Measurements from ENCODE around the gene ZNF862. TPM values are rescaled to one million over a fixed set of nuclear protein-coding genes. Genes with fewer than 3 reads are reported as not detected.

The ZNF862 gene
- total and polyA plus RNA-seq, 2 donors (not counting 3 experiments of a cell fraction or from before 2014, with no cell fraction given): 10.8 to 14.7 TPM

DNA sequence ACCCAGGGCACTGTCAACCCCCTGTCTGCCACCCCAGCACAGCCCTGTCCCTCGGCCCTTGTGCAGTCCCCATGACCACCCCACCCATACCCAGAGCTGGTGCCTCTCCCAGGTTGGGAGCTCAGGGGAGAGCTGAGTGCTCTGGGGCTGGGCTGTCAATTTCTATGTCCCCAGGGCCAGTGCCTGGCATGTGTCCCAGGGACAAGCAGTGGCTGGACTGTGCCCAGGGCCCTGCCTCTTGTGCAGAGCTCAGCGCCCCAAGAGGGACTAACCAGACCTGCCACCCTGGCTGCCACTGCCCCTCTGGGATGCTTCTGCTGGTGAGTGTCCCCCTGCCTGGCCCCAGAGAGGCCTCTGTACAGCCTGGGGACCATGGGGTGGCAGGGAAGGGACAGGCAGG is 29.0 kb upstream of the ZNF862 start:
- no peaks in the 10 kb centered on the region for H3K9me1 ChIP-seq (replicated peaks; ENCODE audit: control insufficient read depth, extremely low read depth, insufficient read depth, low read length)
- no peaks in the 10 kb centered on the region for H3K36me3 ChIP-seq (ENCODE audit: control insufficient read depth in 2 of 2, extremely low read depth in 1 of 2, insufficient read depth in 2 of 2, low read length in 2 of 2)
- no peak overlapping the region for H2AFZ ChIP-seq (ENCODE audit: low read depth, low read length)
- H3K9ac ChIP-seq (replicated peaks; ENCODE audit: extremely low read depth, insufficient read depth, low read length): no peak overlapping the region
- no peaks in the 10 kb centered on the region for H4K20me1 ChIP-seq (replicated peaks; ENCODE audit: control insufficient read depth, extremely low read depth, insufficient read depth, low read length)
- dilution Hi-C loops (cut with MboI; ENCODE audit: extremely low pct_ligation_motif_present, low sequenced_read_pairs): no loop called here
- H3K79me2 ChIP-seq (ENCODE audit: control insufficient read depth, insufficient read depth, low read length): no peaks in the 10 kb centered on the region
- no peak for DNase-seq (ENCODE audit: low read depth, low spot score)
- no peak overlapping the region for H3K27ac ChIP-seq (ENCODE audit: insufficient read depth, low read depth, low read length)
- ChIA-PET POLR2A (no interaction called here), CTCF (interaction anchor here (0.9 kb wide), 1 partner anchor 75 kb away, joined by 3 read pairs; no protein-coding TSS in a partner anchor)
- FAIRE-seq: no peak
- no peaks in the 10 kb centered on the region for H3K9me3 ChIP-seq (replicated peaks; ENCODE audit: control insufficient read depth, insufficient read depth, low read length)
- TF ChIP-seq MYC (IDR thresholded peaks at IDR 0.05; ENCODE audit: low read depth, low read length) (no peak), GATA2 (IDR thresholded peaks at IDR 0.05; ENCODE audit: insufficient read depth, insufficient read length, low read depth, low read length) (no peak), JUN (IDR thresholded peaks at IDR 0.05; ENCODE audit: borderline replicate concordance, insufficient read depth, insufficient read length, low read depth) (no peak), EZH2 (IDR thresholded peaks at IDR 0.05; ENCODE audit: borderline replicate concordance, low read depth, low read length, severe bottlenecking) (no peak), POLR2AphosphoS5 (IDR thresholded peaks at IDR 0.05; ENCODE audit: insufficient read depth, low read depth, low read length) (no peak), CTCF (IDR thresholded peaks at IDR 0.05; ENCODE audit: extremely low read depth in 1 of 2, insufficient read depth in 1 of 2, low read depth in 1 of 2, low read length in 2 of 2) (no peak)
- no TSS peak for BruUV-seq (replicated peaks)
- no peaks in the 10 kb centered on the region for H3K4me1 ChIP-seq (ENCODE audit: control insufficient read depth, extremely low read depth, insufficient read depth, low read length)
- intact Hi-C loops (cut with micrococcal nuclease): loop anchor here (5.0 kb wide), 1 partner anchor 468 kb away; no protein-coding TSS in a partner anchor
- no peak overlapping the region for H3K4me3 ChIP-seq (replicated peaks in 1 of 3; ENCODE audit: insufficient read depth in 1 of 3, low read depth in 1 of 3, low read length in 3 of 3)
- no peaks in the 10 kb centered on the region for H3K27me3 ChIP-seq (ENCODE audit: control insufficient read depth in 2 of 2, insufficient read depth in 2 of 2, low read length in 2 of 2)
- no peak overlapping the region for H3K4me2 ChIP-seq (ENCODE audit: insufficient read depth, low read length)

DNA sequence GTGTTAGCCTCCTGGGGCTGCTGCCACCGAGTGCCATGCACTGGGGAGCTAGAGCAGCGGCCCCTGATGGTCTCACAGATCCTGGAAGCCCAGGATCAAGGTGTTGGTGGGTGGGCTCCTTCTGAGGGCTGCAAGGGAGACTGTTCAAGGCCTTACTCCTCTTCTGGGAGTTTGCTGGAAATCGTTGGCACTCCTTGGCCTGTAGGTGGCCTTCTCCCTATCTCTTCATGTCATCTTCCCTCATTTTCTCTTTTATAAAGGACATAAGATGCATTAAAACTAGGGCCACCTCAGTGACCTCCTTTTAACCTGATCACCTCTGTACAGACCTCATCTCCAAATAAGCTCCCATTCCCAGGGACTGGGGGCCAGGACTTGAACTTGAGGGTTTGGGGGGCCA is 27.0 kb upstream of the ZNF862 start:
- TF ChIP-seq MAX (IDR thresholded peaks at IDR 0.05; ENCODE audit: insufficient read depth, insufficient read length) (no peak), FOS (IDR thresholded peaks at IDR 0.05; ENCODE audit: borderline replicate concordance, insufficient read depth, low read length) (no peak), EZH2 (IDR thresholded peaks at IDR 0.05; ENCODE audit: borderline replicate concordance, low read depth, low read length, severe bottlenecking) (no peak)
- no TSS peak for BruUV-seq (replicated peaks)
- Histone ChIP-seq H3K27ac (ENCODE audit: insufficient read depth, low read depth, low read length) (no peak overlapping the region), H3K79me2 (ENCODE audit: control insufficient read depth, insufficient read depth, low read length) (no peaks in the 10 kb centered on the region), H3K9me3 (replicated peaks; ENCODE audit: control insufficient read depth, insufficient read depth, low read length) (no peaks in the 10 kb centered on the region), H3K9ac (replicated peaks; ENCODE audit: extremely low read depth, insufficient read depth, low read length) (no peak overlapping the region), H3K9me1 (replicated peaks; ENCODE audit: control insufficient read depth, extremely low read depth, insufficient read depth, low read length) (no peaks in the 10 kb centered on the region), H3K4me2 (ENCODE audit: insufficient read depth, low read length) (no peak overlapping the region), H2AFZ (ENCODE audit: low read depth, low read length) (no peak overlapping the region), H3K27me3 (ENCODE audit: control insufficient read depth in 2 of 2, insufficient read depth in 2 of 2, low read length in 2 of 2) (no peaks in the 10 kb centered on the region), H4K20me1 (replicated peaks; ENCODE audit: control insufficient read depth, extremely low read depth, insufficient read depth, low read length) (no peaks in the 10 kb centered on the region), H3K4me3 (replicated peaks in 1 of 3; ENCODE audit: insufficient read depth in 1 of 3, low read depth in 1 of 3, low read length in 3 of 3) (no peak overlapping the region), H3K4me1 (ENCODE audit: control insufficient read depth, extremely low read depth, insufficient read depth, low read length) (no peaks in the 10 kb centered on the region), H3K36me3 (ENCODE audit: control insufficient read depth in 2 of 2, extremely low read depth in 1 of 2, insufficient read depth in 2 of 2, low read length in 2 of 2) (no peaks in the 10 kb centered on the region)
- POLR2A ChIA-PET: no interaction called here
- no peak for DNase-seq (ENCODE audit: low read depth, low spot score)
- intact Hi-C loops (cut with micrococcal nuclease): no loop called here
- FAIRE-seq: no peak
- CTCF ChIA-PET: no interaction called here
- dilution Hi-C loops (cut with MboI; ENCODE audit: extremely low pct_ligation_motif_present, low sequenced_read_pairs): no loop called here

Data from endothelial cell of umbilical vein (primary cell).